GM10248 (cell line): ENCODE results near the gene CD28.
"Not testable (repeated sequence)": the region's sequence is repeated elsewhere in the genome, so short reads cannot be mapped to it uniquely, and the experiment has no call there.

ENCODE experiments used
- CTCF ChIA-PET: fragments of 300-600 bp; sonication (Branson Sonifier 250); formaldehyde crosslinking; extraction: SDS; loops from one replicate; lab custom pipeline; 2021; ENCODE audit warnings: antibody characterized with exemption; lab: Yijun Ruan, JAX
- POLR2A ChIA-PET: fragments of 350-650 bp; sonication (Branson Sonifier 250); formaldehyde crosslinking; extraction: SDS; loops from one replicate; lab custom pipeline; 2020; ENCODE audit warnings: antibody characterized with exemption; lab: Yijun Ruan, JAX
- DNase-seq: peaks from one replicate; pipeline ENCODE4 v3.0.0; 2012; ENCODE audit errors: extremely low spot score
- CTCF ChIP-seq: IDR thresholded peaks from 2 replicates; pipeline ENCODE4 v1.5.1; 2012; ENCODE audit warnings: mild to moderate bottlenecking, low read depth; ENCODE audit errors: extremely low read depth, missing control alignments, control extremely low read depth

The CD28 gene

GRCh38 chr2:203772456-203773165 is 66.2 kb downstream of the CD28 start:
- TF ChIP-seq CTCF, result no peak
- CTCF ChIA-PET, result interaction anchor here (1.1 kb wide), 1 partner anchor 11 kb away, joined by 3 read pairs; no protein-coding TSS in a partner anchor

GRCh38 chr2:203774760-203775159 is 68.3 kb downstream of the CD28 start:
- ChIA-PET CTCF (interaction anchor here (1.5 to 2.9 kb wide), 3 partner anchors 8 to 41 kb away, joined by 3 to 9 read pairs (median 6); no protein-coding TSS in a partner anchor), POLR2A (no interaction called here)
- DNase-seq, result no peak
- TF ChIP-seq CTCF, result no peak

More at GRCh38 chr2:203772456-203773165, 66.2 kb downstream of the CD28 start:
- DNase-seq, result no peak
- POLR2A ChIA-PET, result no interaction called here

- TF ChIP-seq CTCF, result no peak
- ChIA-PET POLR2A (no interaction called here), CTCF (interaction anchor here (1.3 to 2.9 kb wide), 3 partner anchors 9 to 40 kb away, joined by 3 to 9 read pairs (median 6); no protein-coding TSS in a partner anchor)
- no peak for DNase-seq
Measured at GRCh38 chr2:203775684-203776083, 69.2 kb downstream of the CD28 start.

- no peak for TF ChIP-seq CTCF
- ChIA-PET CTCF (interaction anchor here (1.3 kb wide), 1 partner anchor 11 kb away, joined by 3 read pairs; no protein-coding TSS in a partner anchor), POLR2A (no interaction called here)
- DNase-seq, result no peak
Measured at GRCh38 chr2:203777030-203777429, 70.6 kb downstream of the CD28 start.

GRCh38 chr2:203779477-203780073 is 73.1 kb downstream of the CD28 start:
- DNase-seq, POLR2A ChIA-PET: not testable (repeated sequence)
- CTCF ChIA-PET, result interaction anchor here (0.9 to 1.2 kb wide), 2 partner anchors 14 to 19 kb away, joined by 3 read pairs; no protein-coding TSS in a partner anchor

GRCh38 chr2:203780231-203780630 is 73.8 kb downstream of the CD28 start:
- DNase-seq, result no peak
- ChIA-PET CTCF (interaction anchor here (0.7 to 0.9 kb wide), 2 partner anchors 13 kb away, joined by 3 read pairs; no protein-coding TSS in a partner anchor), POLR2A (no interaction called here)
- no peak for TF ChIP-seq CTCF
